ENCODE data around the gene MATN4. TPM values are rescaled to one million over a fixed set of nuclear protein-coding genes. Genes with fewer than 3 reads are reported as not detected.

The MATN4 gene
- total and polyA plus RNA-seq, 2 experiments from 2014 or later, result 3.3 to 5.1 TPM

- no peak for TF ChIP-seq NANOG (IDR thresholded peaks at IDR 0.05; ENCODE audit: borderline replicate concordance)
Measured at GRCh38 chr20:45346291-45346718, 38.2 kb upstream of the MATN4 start (continued).

GRCh38 chr20:45345104-45345936 is 37.2 kb upstream of the MATN4 start:
- no peak for ATAC-seq
- H3K4me2 ChIP-seq, result peak overlapping the region; percentile 98
- H3K9me2 ChIP-seq (ENCODE audit: insufficient read depth), result no peaks in the 10 kb centered on the region
- no peaks in the 10 kb centered on the region for H4K20me1 ChIP-seq (replicated peaks; ENCODE audit: insufficient read depth)
- no peak for DNase-seq (ENCODE audit: low spot score)
- Mint-ChIP-seq H3K9me3 (no peaks in the 10 kb centered on the region), H3K27me3 (ENCODE audit: insufficient read depth, low read depth, poor library complexity) (peaks cover 15% of the 10 kb centered on the region), H3K4me1 (peaks cover 73% of the 10 kb centered on the region), H3K4me3 (peak overlapping the region; percentile 54; the same call in 2 of the 3 replicates), H3K27ac (no peak overlapping the region; the same call in 1 of the 2 replicates), H3K36me3 (ENCODE audit: low read depth) (peaks cover 4% of the 10 kb centered on the region)
- no peak overlapping the region for H2AFZ ChIP-seq
- peaks cover 70% of the 10 kb centered on the region for H3K79me2 ChIP-seq (replicated peaks; ENCODE audit: insufficient read depth)
- peaks cover 9% of the 10 kb centered on the region; the same call in 1 of the 2 replicates for H3K27me3 ChIP-seq (ENCODE audit: insufficient read depth)
- H3F3A ChIP-seq (replicated peaks; ENCODE audit: low read depth), result 0 out of 2 replicates have a peak, but pooled peaks cover 8% of the 10 kb centered on the region
- H3K36me3 ChIP-seq (ENCODE audit: insufficient read depth), result no peaks in the 10 kb centered on the region
- H3K27ac ChIP-seq (ENCODE audit: low read depth), result no peak overlapping the region
- peak overlapping the region; percentile 36 for H3K4me3 ChIP-seq
- H3K4me1 ChIP-seq (ENCODE audit: insufficient read depth), result peaks cover 73% of the 10 kb centered on the region
- TF ChIP-seq ZNF114 (CRISPR knock-in tag; IDR thresholded peaks at IDR 0.05) (no peak), CREB1 (CRISPR knock-in tag; IDR thresholded peaks at IDR 0.05; ENCODE audit: low read depth) (no peak), EZH2phosphoT487 (IDR thresholded peaks at IDR 0.05; ENCODE audit: unreplicated experiment) (no peak), JUNB (IDR thresholded peaks at IDR 0.05; ENCODE audit: unreplicated experiment) (no peak), NANOG (IDR thresholded peaks at IDR 0.05; ENCODE audit: borderline replicate concordance) (no peak), POLR2AphosphoS5 (IDR thresholded peaks at IDR 0.05; ENCODE audit: low read depth) (no peak), STAT1 (IDR thresholded peaks at IDR 0.05; ENCODE audit: unreplicated experiment) (no peak), REST (IDR thresholded peaks at IDR 0.05; ENCODE audit: unreplicated experiment) (no peak), ZNF462 (CRISPR knock-in tag; IDR thresholded peaks at IDR 0.05) (no peak), ZNF331 (CRISPR knock-in tag; IDR thresholded peaks at IDR 0.05; ENCODE audit: low read depth) (no peak), CTCF (conservative IDR thresholded peaks at IDR 0.05; ENCODE audit: low read depth in 2 of 2) (no peak)

Measured in GM23338 (cell line).